GM06990 (cell line): ENCODE results near the gene PTPN5.

Experiments used
- DNase-seq: peaks from one replicate; pipeline ENCODE4 v3.0.0-alpha.2; 2011; ENCODE audit not compliant: insufficient read length; ENCODE audit errors: extremely low read depth
- H3K27me3 ChIP-seq: replicated peaks from 2 replicates; pipeline ENCODE4 v1.6.0; 2011; ENCODE audit warnings: low read length; ENCODE audit not compliant: control insufficient read depth, insufficient read depth
- H3K36me3 ChIP-seq: 2 replicates; pipeline ENCODE4 v1.5.1; 2011; ENCODE audit warnings: low read length; ENCODE audit not compliant: control insufficient read depth, insufficient read depth
- H3K4me3 ChIP-seq: replicated peaks from 2 replicates; pipeline ENCODE4 v1.5.1; 2011; ENCODE audit warnings: low read depth, mild to moderate bottlenecking, control low read depth, low read length
- CTCF ChIP-seq: IDR thresholded peaks from 2 replicates; pipeline ENCODE4 v1.5.1; 2011; ENCODE audit warnings: low read length, control low read depth, mild to moderate bottlenecking, inconsistent platforms; ENCODE audit not compliant: insufficient read depth, poor library complexity, severe bottlenecking

The PTPN5 gene

GRCh38 chr11:18772211-18772610 lies 19.4 kb downstream of the PTPN5 start:
- H3K4me3 ChIP-seq = no peak overlapping the region
- DNase-seq = no peak
- TF ChIP-seq CTCF = no peak

GRCh38 chr11:18771266-18772035 lies 20.1 kb downstream of the PTPN5 start:
- H3K4me3 ChIP-seq = no peak overlapping the region
- H3K27me3 ChIP-seq = no peaks in the 10 kb centered on the region
- no peak for DNase-seq
- TF ChIP-seq CTCF = no peak
- no peaks in the 10 kb centered on the region for H3K36me3 ChIP-seq

More at GRCh38 chr11:18772211-18772610, 19.4 kb downstream of the PTPN5 start:
- no peaks in the 10 kb centered on the region for H3K36me3 ChIP-seq
- H3K27me3 ChIP-seq = no peaks in the 10 kb centered on the region

- Histone ChIP-seq H3K4me3 (no peak overlapping the region), H3K27me3 (no peaks in the 10 kb centered on the region), H3K36me3 (no peaks in the 10 kb centered on the region)
- no peak for TF ChIP-seq CTCF
- no peak for DNase-seq
These were observed 21.0 kb downstream of the PTPN5 start for GRCh38 chr11:18770479-18771125.

GRCh38 chr11:18769802-18770456 lies 21.7 kb downstream of the PTPN5 start:
- DNase-seq = peak; percentile 50
- no peaks in the 10 kb centered on the region for H3K27me3 ChIP-seq
- no peak overlapping the region for H3K4me3 ChIP-seq
- no peak for TF ChIP-seq CTCF
- H3K36me3 ChIP-seq = no peaks in the 10 kb centered on the region

GRCh38 chr11:18768978-18769377 lies 22.6 kb downstream of the PTPN5 start:
- no peak for TF ChIP-seq CTCF
- H3K27me3 ChIP-seq = no peaks in the 10 kb centered on the region
- no peak overlapping the region for H3K4me3 ChIP-seq
- DNase-seq = no peak
- no peaks in the 10 kb centered on the region for H3K36me3 ChIP-seq
